HG03045 (cell line): ENCODE data around the gene WBP1L.
"Not testable (repeated sequence)": the region's sequence is repeated elsewhere in the genome, so short reads cannot be mapped to it uniquely, and the experiment has no call there.

Experiments
- ATAC-seq: cut with Tn5 transposase; IDR thresholded peaks from one replicate; pipeline ENCODE4 v1.9.1; 2021; ENCODE audit warnings: mild to moderate bottlenecking, moderate library complexity; ENCODE audit not compliant: unreplicated experiment

Gene WBP1L

DNA sequence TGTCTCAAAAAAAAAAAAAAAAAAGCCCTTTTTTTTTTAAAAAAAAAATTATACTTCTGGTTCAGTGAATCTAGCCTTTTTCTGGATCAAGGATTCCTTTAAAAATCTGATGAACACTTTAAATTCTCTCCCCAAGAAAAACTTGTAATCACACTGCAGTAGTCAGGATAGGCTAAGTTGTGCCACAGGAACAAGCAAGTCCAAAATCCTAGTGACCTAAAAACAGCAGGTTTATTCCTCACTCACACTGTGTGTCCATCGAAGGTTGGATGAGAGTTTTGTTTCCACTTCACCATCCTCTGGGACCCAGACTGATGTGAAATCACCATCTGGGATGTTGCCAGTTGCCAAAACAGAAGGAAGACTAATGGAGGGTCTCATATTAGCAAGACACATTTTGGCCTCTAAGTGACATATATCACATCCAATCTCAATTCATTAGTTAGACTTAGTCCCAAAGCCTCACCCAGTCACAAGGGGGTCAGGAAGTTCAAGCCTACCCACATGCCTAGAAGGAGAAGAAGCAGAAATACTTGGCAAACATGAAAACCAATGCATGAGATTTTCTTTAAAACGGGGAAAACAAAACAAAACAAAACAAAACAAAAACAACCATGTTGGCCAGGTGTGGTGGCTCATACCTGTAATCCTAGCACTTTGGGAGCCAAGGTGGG, 60.8 kb downstream of the WBP1L start:
- no peak for ATAC-seq

DNA sequence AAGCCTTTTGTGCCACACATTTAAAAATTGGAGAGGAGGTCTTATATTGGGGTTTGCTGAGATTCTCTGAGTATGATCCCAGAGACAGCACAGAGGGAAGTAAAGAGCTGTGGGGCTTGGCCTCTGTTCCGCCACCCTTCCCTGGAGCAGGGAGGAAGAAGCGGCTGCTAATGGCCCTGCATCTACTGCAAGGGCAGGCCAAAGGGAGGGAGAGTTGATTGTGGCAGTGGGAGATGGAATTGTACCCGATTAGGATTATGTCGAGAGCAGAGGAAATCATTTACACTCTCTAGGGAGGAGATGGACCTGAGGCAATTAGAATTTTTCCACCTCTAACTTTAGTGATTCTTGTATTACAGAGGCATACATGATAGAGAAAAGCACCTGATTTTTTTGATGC, 64.6 kb downstream of the WBP1L start:
- no peak for ATAC-seq

DNA sequence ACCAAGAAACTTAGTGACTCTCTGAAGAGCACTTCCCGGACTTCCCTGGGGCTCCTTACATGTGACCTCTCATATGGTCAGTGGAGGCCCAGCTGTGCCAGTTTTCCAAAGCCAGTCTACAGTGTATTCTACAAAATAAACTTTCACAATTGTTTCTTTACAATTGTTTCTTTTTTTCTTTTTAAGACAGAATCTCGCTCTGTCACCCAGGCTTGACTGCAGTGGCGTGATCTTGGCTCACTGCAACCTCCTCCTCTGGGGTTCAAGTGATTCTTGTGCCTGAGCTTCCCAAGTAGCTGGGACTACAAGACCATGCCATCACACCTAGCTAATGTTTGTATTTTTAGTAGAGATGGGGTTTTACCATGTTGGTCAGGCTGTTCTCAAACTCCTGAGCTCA, 67.6 kb downstream of the WBP1L start:
- no peak for ATAC-seq

- ATAC-seq = no peak
Measured at GRCh38 chr10:102812231-102812876, 68.6 kb downstream of the WBP1L start.

DNA sequence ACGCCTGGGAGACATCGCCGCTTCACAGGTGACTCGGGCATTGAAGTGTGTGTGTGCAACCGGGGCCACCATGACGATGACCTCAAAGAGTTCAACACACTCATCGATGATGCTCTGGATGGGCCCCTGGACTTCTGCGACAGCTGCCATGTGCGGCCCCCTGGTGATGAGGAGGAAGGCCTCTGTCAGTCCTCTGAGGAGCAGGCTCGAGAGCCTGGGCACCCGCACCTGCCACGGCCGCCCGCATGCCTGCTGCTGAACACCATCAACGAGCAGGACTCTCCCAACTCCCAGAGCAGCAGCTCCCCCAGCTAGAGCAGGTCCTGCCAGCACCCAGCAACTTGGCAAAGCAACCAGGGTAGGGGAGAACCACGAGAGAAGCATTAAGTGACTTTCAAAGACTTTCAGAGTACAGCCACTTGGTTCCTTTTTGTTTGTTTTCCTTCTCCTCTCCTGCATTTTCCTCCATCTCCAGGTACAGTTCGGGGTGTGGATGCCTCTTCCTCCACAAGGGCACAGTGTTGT, 69.3 kb downstream of the WBP1L start:
- ATAC-seq = no peak

DNA sequence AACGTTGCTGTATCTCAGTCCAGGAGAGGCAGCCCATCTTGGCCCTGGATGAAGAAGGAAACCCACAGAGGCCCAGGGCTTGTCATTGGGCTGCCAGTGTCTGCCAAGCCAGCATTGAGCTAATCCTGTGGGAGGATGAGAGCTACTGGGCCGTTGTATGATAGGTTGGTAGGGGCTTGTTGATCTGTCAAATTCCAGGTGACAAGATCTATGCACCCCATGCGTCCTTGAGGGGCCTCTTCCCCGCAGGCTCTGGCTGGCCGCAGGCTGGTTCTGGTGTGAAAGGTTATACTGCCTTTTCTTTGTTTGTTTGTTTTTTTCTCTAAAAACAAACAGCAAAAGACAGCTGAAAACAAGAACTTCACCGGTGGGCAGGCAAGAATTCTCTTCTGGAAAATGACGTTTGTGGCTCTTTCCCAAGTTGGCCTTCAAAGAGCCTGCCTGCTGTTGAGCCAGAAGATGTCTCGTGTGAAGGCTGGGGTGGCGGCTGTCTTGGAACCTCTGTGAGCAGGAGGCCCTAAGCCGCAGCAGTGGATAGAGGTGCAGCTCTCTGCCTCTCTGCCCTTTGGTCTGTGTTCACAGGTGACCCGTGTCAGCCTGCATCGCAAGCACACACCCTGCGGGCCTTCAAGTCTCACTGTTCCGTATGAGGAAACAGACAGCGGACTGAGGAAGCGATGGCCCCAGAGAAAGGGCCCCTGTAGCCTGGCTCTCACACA, 70.1 kb downstream of the WBP1L start:
- no peak for ATAC-seq

GRCh38 chr10:102814453-102814871, 70.7 kb downstream of the WBP1L start:
- ATAC-seq = no peak

GRCh38 chr10:102814873-102815661, 71.3 kb downstream of the WBP1L start:
- ATAC-seq = no peak

DNA sequence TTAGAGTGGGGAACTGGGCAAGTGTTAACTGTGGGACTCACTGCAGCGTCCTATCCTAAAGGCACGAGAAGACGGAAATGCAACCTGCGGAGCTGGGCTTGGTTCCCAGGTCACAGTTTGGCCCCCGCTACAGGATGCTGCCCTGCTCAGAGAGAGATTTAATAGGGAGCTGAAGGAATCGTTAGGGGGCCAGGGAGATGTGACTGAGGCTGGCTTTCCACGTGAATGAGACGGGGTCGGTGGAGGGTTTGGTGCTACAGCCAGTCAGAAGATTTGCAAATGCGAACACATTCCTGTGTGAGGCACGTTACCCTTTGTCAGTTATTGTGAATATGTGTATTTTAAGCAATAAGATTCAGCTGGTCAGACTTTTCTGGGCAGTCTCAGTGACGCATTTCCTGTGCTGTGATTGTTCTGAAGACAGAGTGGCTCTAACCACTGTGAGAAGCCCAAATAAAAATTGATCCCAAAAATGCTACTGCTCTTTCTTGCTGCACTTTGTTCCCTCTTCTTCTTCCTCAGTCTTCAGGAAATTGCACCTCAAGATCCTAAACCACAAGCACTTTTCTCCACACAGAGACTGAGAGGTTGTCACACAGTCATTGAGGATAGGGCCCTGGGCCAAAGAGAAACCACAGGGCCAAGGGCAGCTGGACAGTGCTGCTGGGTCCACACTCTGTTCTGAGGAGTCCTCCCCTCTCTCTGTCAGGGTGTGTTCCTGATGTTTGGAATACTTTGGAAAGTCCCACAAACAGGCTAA, 72.2 kb downstream of the WBP1L start:
- ATAC-seq = no peak

- no peak for ATAC-seq
Measured at GRCh38 chr10:102817175-102817574, 73.4 kb downstream of the WBP1L start.

GRCh38 chr10:102819054-102819453, 75.3 kb downstream of the WBP1L start:
- no peak for ATAC-seq

DNA sequence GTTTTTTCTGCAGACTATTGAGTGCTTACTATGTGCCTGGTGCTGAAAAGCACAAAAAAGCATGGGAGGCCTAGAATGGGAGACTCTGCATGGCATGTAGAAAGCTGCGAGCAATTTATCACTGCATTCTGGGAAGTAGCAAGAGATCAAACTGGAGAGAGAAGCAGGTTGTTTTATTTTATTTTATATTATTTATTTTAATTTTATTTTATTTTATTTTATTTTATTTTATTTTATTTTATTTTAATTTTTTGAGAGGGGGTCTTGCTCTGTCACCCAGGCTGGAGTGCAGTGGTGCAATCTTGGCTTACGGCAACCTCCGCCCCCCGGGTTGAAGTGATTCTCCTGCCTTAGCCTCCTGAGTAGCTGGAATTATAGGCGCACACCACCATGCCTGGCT, 76.3 kb downstream of the WBP1L start:
- not testable (repeated sequence) for ATAC-seq

DNA sequence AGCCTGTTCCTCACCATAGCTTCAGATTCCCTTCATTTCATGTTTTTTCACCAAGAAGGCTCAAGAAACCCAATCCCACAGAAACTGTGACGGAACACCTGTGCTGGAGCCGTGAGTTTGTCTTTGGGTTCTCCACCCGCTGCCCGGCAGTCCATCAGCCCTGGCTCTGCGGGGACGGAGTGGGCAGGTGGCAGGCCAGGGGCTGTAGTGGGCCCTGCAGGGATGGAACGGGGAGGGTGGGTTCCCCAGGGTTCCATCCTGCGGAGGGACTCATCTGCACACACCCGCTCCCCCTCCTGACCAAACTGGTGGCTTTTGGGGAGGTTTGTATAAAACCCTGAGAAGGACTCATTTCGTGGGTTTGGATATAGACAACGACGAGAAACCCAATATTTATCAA, 78.5 kb downstream of the WBP1L start:
- no peak for ATAC-seq

GRCh38 chr10:102824664-102825063, 80.9 kb downstream of the WBP1L start:
- ATAC-seq = no peak

- no peak for ATAC-seq
Measured at GRCh38 chr10:102826148-102826796, 82.5 kb downstream of the WBP1L start.

- no peak for ATAC-seq
Measured at GRCh38 chr10:102827597-102827975, 83.8 kb downstream of the WBP1L start.

- no peak for ATAC-seq
Measured at GRCh38 chr10:102831322-102832071, 87.7 kb downstream of the WBP1L start.

DNA sequence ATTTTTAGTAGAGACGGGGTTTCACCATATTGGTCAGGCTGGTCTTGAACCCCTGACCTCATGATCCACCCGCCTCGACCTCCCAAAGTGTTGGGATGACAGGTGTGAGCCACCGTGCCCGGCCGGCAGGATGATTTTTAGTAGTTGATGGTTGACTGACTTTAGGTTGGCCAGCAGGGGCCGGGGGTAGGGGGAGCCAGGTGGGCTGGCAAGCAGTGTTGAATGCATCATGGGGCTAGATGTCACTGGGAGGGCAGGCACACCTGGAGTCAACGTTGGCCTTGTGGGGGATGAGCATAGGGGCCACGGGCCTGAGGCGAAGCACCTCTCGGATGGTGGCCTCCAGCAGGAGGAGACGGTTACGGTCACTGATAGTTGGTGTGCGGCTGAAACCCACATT, 88.5 kb downstream of the WBP1L start:
- ATAC-seq = no peak

- no peak for ATAC-seq
Measured at GRCh38 chr10:102832987-102833386, 89.2 kb downstream of the WBP1L start.
